ENCODE data around the gene NR2C2AP.

- no peak for TF ChIP-seq POLR2A (IDR thresholded peaks at IDR 0.05; ENCODE audit: low read depth, low read length)
- TF ChIP-seq CEBPB (IDR thresholded peaks at IDR 0.05; ENCODE audit: low read depth, low read length): no peak
- no peak for TF ChIP-seq RAD21 (IDR thresholded peaks at IDR 0.05; ENCODE audit: low read length)
- TF ChIP-seq RFX5 (IDR thresholded peaks at IDR 0.05; ENCODE audit: low read depth, low read length): no peak
- TF ChIP-seq, protein P1, sequence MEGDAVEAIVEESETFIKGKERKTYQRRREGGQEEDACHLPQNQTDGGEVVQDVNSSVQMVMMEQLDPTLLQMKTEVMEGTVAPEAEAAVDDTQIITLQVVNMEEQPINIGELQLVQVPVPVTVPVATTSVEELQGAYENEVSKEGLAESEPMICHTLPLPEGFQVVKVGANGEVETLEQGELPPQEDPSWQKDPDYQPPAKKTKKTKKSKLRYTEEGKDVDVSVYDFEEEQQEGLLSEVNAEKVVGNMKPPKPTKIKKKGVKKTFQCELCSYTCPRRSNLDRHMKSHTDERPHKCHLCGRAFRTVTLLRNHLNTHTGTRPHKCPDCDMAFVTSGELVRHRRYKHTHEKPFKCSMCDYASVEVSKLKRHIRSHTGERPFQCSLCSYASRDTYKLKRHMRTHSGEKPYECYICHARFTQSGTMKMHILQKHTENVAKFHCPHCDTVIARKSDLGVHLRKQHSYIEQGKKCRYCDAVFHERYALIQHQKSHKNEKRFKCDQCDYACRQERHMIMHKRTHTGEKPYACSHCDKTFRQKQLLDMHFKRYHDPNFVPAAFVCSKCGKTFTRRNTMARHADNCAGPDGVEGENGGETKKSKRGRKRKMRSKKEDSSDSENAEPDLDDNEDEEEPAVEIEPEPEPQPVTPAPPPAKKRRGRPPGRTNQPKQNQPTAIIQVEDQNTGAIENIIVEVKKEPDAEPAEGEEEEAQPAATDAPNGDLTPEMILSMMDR (conservative IDR thresholded peaks at IDR 0.05; ENCODE audit: low read depth, low read length): no peak
- TF ChIP-seq BHLHE40 (IDR thresholded peaks at IDR 0.05; ENCODE audit: low read depth, low read length): no peak
- TF ChIP-seq MAFK (IDR thresholded peaks at IDR 0.05; ENCODE audit: low read depth, low read length): no peak
- no peak for TF ChIP-seq RCOR1 (IDR thresholded peaks at IDR 0.05; ENCODE audit: insufficient replicate concordance, low read length)
- TF ChIP-seq FOS (IDR thresholded peaks at IDR 0.05; ENCODE audit: low read depth, low read length): no peak
- no peak for TF ChIP-seq SMC3 (IDR thresholded peaks at IDR 0.05; ENCODE audit: low read depth, low read length)
- no peak for TF ChIP-seq MAZ (IDR thresholded peaks at IDR 0.05; ENCODE audit: borderline replicate concordance, low read depth, low read length)
- TF ChIP-seq USF2 (IDR thresholded peaks at IDR 0.05; ENCODE audit: low read depth, low read length): no peak
- TF ChIP-seq CHD1 (IDR thresholded peaks at IDR 0.05; ENCODE audit: low read depth, low read length): no peak
Measured at GRCh38 chr19:19206938-19207337, 3.7 kb upstream of the NR2C2AP start.

All from IMR-90 (cell line).